Measurements from ENCODE around the gene SPDL1. TPM values are rescaled to one million over a fixed set of nuclear protein-coding genes. Genes with fewer than 3 reads are reported as not detected.

The SPDL1 gene
- total RNA-seq, 1 experiment from 2014 or later: 72.6 TPM

DNA sequence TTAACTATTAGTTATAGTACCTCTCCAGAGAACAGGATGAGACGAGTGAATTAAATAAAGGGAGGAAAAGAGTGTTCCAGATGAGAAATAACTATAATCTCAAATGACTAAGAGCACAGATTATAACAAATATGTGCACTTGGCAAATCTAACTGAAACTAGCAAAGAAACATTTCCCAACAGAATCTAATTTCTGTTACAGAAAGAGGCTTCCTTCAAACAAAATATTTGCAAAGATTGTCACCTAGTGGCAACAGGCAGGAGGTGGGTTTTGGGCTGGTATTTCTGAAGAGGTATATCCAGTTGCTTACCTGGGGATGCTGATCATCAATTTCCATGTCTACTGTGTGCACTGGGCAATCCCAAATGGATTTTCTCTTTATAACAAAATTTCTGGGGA, 5.6 kb upstream of the SPDL1 start:
- BruUV-seq (replicated peaks): no TSS peak

DNA sequence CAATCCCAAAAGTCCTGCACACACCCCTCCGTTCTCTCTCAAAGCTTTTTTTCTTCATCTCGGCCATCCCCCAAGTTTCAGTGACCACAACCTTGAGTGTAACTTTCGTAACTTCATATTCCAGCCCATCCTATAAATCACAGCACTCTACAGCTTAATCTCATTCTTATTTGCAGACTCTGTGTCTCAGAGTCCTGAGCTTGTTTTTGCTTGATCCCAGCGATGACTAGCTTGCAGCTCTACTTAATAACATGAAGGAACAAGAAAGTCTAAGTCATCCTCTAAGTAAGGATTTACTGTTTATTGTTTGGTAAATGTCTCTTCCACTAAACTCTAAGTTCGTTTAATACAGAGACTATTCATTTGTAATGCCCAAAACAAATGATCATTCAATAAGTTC, 2.6 kb upstream of the SPDL1 start:
- in situ Hi-C loops (cut with HindIII; ENCODE audit: low pct_unique_long_range_greater_than_20kb, low sequenced_read_pairs): no loop called here
- H3K27ac ChIP-seq (ENCODE audit: low read length): no peak overlapping the region; the same call in 1 of the 2 replicates
- no peak overlapping the region for H3K4me3 ChIP-seq (ENCODE audit: low read depth in 2 of 2, low read length in 2 of 2)
- no TSS peak for BruUV-seq (replicated peaks)
- TF ChIP-seq SIN3A (IDR thresholded peaks at IDR 0.05; ENCODE audit: borderline replicate concordance, insufficient read depth, low read depth, low read length) (no peak), REST (IDR thresholded peaks at IDR 0.05; ENCODE audit: insufficient read depth in 1 of 2, low read depth in 2 of 2, low read length in 1 of 2) (no peak), POLR2AphosphoS5 (IDR thresholded peaks at IDR 0.05; ENCODE audit: low read depth, low read length) (no peak), TCF7L2 (IDR thresholded peaks at IDR 0.05; ENCODE audit: low read depth, low read length) (no peak)
- TF ChIP-seq, protein P1, sequence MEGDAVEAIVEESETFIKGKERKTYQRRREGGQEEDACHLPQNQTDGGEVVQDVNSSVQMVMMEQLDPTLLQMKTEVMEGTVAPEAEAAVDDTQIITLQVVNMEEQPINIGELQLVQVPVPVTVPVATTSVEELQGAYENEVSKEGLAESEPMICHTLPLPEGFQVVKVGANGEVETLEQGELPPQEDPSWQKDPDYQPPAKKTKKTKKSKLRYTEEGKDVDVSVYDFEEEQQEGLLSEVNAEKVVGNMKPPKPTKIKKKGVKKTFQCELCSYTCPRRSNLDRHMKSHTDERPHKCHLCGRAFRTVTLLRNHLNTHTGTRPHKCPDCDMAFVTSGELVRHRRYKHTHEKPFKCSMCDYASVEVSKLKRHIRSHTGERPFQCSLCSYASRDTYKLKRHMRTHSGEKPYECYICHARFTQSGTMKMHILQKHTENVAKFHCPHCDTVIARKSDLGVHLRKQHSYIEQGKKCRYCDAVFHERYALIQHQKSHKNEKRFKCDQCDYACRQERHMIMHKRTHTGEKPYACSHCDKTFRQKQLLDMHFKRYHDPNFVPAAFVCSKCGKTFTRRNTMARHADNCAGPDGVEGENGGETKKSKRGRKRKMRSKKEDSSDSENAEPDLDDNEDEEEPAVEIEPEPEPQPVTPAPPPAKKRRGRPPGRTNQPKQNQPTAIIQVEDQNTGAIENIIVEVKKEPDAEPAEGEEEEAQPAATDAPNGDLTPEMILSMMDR (IDR thresholded peaks at IDR 0.05): no peak
- H3K36me3 ChIP-seq (ENCODE audit: control insufficient read depth, insufficient read depth, low read length): peaks cover 3% of the 10 kb centered on the region; the same call in 1 of the 2 replicates
- intact Hi-C loops (cut with micrococcal nuclease; ENCODE audit: unreplicated experiment): loop anchor here (1.0 to 2.0 kb wide), 2 partner anchors 594 to 902 kb away; no protein-coding TSS in a partner anchor
- ChIA-PET CTCF (interaction anchor here (1.4 kb wide), 2 partner anchors 589 to 594 kb away, joined by 4 to 7 read pairs; no protein-coding TSS in a partner anchor), POLR2A (no interaction called here)
- no peaks in the 10 kb centered on the region for H3K9me3 ChIP-seq (ENCODE audit: control insufficient read depth, insufficient read depth, low read depth, low read length)
- peaks cover 21% of the 10 kb centered on the region for H3K4me1 ChIP-seq (ENCODE audit: control insufficient read depth, insufficient read depth, low read length)
- ATAC-seq (no peak), DNase-seq (ENCODE audit: low read depth, low spot score) (no peak)
- H3K27me3 ChIP-seq (ENCODE audit: control insufficient read depth, insufficient read depth, low read length): no peaks in the 10 kb centered on the region

More for the DNA sequence above, 5.6 kb upstream of the SPDL1 start:
- in situ Hi-C loops (cut with HindIII; ENCODE audit: low pct_unique_long_range_greater_than_20kb, low sequenced_read_pairs): no loop called here
- intact Hi-C loops (cut with micrococcal nuclease; ENCODE audit: unreplicated experiment): no loop called here
- DNase-seq (ENCODE audit: low read depth, low spot score) (no peak), ATAC-seq (peak; percentile 52; the same call in 1 of the 2 replicates)
- Histone ChIP-seq H3K4me1 (ENCODE audit: control insufficient read depth, insufficient read depth, low read length) (peaks cover 10% of the 10 kb centered on the region; the same call in 1 of the 2 replicates), H3K9me3 (ENCODE audit: control insufficient read depth, insufficient read depth, low read depth, low read length) (no peaks in the 10 kb centered on the region), H3K36me3 (ENCODE audit: control insufficient read depth, insufficient read depth, low read length) (no peaks in the 10 kb centered on the region), H3K4me3 (ENCODE audit: low read depth in 2 of 2, low read length in 2 of 2) (no peak overlapping the region), H3K27me3 (ENCODE audit: control insufficient read depth, insufficient read depth, low read length) (no peaks in the 10 kb centered on the region), H3K27ac (ENCODE audit: low read length) (no peak overlapping the region)
- ChIA-PET POLR2A (no interaction called here), CTCF (no interaction called here)
- TF ChIP-seq POLR2AphosphoS5 (IDR thresholded peaks at IDR 0.05; ENCODE audit: low read depth, low read length) (no peak), TCF7L2 (IDR thresholded peaks at IDR 0.05; ENCODE audit: low read depth, low read length) (no peak), SIN3A (IDR thresholded peaks at IDR 0.05; ENCODE audit: borderline replicate concordance, insufficient read depth, low read depth, low read length) (no peak), REST (IDR thresholded peaks at IDR 0.05; ENCODE audit: insufficient read depth in 1 of 2, low read depth in 2 of 2, low read length in 1 of 2) (no peak)
- TF ChIP-seq, protein P1 (IDR thresholded peaks at IDR 0.05): peak; percentile 73; the same call in 1 of the 2 replicates

All from Panc1 (cell line).